Activated CD4-positive, alpha-beta T cell treated with anti-CD3 and anti-CD28 coated beads, Interleukin-2, amount 50 U/mL, for 48 hours (primary cell): ENCODE data around the gene NFASC.

Experiments
- DNase-seq, 2 experiments: peaks; one replicate each; pipeline ENCODE4 v3.0.0-alpha.2; 2020

The NFASC gene

DNA sequence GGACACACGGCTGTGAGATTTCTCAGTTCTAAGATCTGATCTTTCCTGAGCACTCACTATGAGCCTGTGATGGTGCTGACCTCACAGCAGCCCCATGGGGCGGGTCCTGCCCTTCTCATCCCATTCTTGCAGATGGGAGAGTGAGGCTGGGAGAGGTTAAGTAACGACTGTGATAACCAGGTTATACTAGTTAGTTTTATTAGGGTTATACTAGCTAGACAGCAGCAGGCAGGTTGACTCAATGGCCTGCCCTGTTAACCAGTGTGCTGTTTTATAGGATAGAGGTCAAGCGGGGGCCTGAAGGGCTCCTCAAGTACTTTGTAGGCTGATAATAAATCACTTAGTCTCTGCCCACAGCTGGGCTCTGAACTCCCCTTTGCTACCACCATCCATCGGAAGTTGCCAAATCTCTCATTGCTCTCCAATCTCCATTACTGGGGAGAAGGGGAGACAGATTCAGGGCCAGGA, 177.1 kb downstream of the NFASC start:
- DNase-seq: no peak

DNA sequence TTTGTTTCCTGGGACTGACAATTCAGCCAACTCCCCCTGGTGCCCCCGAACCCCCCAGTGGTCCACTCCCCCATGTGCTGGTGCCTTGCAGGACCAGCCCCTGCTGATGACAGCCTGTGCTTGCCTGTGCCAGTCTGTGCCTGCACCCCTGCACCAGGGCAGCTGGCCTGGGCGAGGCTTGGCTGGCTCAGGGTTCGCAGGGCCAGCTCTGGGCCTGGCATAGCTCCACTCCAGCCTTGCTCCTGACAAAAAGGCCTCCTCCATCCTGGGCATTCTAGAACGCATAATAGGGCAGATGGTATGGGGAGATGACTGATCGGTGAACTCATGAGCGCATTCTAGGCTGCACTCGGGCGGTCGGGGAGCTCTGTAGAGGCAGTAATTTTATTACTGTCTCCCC, 177.7 kb downstream of the NFASC start:
- DNase-seq: no peak

DNA sequence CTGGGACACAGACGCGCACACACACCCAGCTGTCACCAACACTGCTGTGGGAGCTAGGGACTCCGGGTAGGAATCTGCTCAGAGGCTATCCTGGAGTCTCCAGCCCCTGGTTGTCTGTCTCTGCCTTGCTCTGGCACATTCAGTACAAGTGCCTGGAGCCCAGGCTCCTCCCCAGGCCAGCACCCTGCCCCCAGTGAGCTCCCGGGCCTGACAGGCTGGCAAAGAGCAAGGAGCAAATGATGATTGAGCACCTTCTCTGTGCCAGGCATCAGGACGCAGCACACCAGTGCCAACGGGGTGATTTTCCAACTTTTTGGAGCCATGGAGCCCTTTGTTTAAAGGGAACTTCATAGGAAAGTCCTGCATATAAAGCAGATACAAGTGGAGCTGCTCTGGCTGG, 178.8 kb downstream of the NFASC start:
- no peak for DNase-seq

DNA sequence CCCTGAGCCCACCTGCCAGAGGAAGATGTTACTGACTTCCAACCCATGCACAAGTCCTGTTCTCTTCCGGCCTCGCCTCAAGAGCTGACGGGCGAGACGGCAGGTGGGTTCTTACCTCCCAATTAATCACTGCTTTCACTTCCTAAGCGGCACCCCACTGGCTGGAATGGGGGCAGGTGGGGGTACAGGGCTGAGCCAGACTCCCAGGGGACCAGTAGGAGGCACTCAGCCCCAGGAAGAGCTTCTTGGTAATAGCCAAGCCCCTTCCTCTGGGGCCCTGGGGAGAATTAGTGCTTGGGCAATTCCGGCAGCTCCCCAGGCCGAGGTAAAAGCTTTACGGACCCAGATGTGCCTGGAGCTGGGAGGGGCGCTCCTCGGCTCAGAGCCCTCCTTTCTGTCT, 182.0 kb downstream of the NFASC start:
- DNase-seq: no peak

DNA sequence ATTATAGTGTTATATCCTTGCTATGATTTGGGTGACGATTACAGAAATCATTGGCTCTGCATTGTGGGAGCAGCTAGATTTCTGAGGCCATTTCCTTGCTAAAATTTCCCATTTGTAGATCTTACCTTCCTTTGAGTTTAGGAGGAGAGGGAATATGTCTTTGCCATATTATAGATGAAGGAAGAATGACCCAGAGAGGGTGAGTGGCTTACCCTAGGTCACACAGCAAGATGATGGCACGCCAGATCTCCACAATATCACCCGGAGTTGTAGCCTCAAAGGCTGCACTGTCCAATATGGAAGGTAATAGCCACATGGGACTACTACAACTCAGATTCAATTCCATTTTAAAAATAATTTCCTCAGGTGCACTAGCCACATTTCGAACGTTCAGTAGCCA, 182.6 kb downstream of the NFASC start:
- DNase-seq: no peak

DNA sequence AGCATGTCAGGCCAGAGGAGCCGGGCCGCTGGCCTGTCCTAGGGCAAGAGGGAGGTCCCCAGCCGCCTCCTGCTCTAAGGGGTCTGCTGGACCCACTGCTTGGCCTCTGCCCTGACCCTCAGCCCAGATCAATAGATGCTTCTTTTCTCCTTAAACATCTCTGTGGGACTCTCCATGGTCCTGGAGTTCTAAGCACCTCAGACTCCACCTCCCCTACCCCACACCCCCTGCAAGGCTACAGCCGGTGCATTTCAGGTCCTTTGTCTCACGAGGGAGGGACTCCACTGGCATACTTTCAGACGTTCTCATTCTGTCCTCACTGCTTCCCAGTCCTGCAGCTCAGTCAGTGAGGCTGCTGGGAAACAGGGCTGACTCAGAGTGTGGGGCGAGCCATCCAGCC, 183.4 kb downstream of the NFASC start:
- no peak for DNase-seq

DNA sequence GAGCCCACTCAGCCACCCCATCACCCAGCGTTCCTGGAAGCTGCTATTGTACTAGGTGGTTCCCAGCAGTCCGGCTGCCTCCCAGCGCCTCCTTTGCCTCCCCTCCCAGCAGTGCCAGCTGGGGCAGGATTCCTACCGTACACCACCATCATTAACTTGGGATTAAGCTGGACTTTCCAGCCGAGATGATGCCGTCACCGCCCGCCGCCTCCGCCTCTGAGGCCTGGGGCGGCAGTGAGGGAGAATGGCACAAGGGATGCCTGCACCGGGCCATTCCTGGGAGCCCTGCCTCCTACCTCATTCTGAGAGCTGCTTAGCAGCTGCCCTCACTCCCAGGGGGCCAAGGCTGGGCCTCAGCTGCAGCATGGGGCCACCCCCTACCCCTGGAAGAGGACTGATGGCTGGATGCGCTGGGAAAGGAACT, 185.5 kb downstream of the NFASC start:
- DNase-seq: no peak

DNA sequence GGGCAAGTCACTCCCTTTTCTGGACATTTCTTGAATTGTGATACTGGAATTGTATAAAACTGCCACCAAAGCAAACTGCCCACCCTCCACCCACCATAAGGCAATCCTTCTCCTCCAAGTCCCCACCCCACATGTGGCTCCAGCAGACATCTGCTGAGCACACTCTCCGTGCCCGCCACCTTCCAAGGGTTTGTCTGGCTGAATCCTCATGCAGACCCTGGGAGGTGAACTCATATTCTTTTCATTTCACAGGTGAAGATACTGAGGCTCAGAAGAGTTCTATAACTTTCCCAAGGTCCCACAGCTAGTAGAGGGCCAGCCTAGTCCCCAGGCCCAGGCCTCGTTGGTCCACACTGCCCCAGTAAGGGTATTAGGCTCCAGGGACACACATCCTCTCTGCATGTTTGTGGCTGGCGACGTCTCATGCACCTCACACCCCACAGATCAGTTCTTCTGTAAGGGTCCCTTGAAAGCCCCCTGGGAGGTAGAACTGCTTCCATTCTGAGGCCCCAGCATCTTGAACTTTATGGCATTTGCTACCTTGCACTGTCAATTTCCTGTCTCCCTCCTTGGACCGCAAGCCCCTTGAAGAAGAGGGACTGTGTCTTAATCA, 186.4 kb downstream of the NFASC start:
- DNase-seq: no peak

DNA sequence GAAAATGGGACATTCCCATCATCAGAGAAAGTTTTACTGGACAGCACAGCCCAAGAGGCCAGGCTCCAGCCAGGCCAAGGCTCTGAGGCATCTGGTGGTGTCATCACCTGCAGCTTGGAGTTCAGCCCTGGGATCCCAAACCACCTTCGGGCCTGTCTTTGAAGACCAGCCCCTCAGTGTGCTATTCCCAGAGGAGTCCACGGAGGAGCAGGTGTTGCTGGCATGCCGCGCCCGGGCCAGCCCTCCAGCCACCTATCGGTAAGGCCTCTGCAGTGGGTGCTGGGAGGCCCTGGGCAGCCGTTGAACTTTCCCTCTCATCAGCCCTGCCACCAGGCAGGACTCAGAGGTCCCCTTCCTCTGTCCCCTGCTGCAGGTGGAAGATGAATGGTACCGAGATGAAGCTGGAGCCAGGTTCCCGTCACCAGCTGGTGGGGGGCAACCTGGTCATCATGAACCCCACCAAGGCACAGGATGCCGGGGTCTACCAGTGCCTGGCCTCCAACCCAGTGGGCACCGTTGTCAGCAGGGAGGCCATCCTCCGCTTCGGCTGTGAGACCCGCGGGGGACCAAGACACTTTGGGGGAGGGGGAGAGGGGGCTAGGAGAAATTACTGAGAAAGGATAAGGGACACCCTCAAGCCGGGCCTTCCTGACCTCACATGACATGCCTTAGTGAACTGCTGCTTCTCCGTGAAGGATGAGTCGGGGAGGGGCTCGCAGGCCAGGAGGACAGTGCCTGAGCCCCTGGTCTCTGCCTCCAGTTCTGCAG, 187.3 kb downstream of the NFASC start:
- no peak for DNase-seq

DNA sequence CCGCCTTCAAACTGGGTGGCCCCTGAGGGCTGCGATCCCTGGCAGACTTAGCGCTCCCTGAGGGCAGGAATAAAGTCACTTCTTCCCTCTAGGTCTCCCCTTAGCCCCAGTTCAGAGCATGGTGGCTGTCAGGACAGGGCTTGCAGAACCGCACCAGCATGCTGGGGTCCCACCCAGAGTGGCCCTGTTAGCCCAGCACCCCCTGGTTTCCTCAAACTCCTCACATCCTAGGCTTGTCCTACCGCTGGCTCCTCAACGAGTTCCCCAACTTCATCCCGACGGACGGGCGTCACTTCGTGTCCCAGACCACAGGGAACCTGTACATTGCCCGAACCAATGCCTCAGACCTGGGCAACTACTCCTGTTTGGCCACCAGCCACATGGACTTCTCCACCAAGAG, 188.2 kb downstream of the NFASC start:
- no peak for DNase-seq

DNA sequence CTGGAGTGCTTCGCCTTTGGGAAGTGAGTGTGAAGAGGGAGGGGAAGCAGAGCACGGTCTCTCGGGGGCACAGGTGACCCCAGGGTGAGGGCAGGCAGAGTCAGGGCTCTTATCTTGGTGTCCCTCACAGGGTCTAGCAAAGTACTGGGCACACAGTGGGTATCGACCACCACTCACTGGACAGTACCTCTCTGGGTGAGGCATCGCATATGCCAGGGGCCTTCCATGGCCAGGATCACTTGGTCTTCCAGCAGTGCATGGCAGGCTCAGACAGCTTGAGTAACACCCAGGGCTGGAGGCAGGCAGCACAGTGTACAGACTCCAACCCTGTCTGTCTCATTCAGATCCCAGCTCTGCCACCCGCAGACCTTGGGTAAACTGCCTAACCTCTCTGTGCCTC, 189.0 kb downstream of the NFASC start:
- DNase-seq: no peak

DNA sequence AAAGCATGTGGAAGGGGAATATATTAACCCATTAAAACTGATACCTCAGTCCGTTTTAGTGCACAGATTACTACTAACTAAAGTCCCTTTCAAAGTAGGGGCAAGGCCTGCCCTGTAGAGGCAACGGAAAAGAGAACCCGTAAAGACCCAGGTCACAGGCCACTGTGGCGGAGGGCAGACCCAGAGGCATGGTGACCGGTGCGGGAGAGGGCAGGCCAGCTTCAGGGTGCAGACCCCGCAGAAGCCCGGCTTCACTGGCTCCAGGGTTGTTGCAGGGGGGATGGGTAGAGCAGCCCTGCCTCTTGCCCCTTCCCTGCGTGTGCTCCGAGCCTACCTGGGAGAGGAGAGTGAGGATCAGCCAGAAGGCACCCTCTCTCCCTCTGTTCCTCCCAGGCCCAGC, 190.1 kb downstream of the NFASC start:
- DNase-seq: no peak

DNA sequence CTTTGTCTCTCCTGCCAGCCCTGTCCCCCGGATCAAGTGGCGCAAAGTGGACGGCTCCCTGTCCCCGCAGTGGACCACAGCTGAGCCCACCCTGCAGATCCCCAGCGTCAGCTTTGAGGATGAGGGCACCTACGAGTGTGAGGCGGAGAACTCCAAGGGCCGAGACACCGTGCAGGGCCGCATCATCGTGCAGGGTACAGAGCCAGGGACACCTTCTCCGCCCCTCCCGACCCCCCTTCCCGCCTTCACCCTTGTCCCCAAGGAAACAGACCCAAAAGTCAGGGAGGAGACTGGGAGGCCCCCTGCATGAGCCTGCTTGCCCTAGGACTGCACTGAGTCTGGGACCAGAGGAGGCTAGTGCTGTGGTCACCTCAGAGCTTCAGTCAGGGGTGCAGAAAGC, 190.6 kb downstream of the NFASC start:
- DNase-seq: no peak

DNA sequence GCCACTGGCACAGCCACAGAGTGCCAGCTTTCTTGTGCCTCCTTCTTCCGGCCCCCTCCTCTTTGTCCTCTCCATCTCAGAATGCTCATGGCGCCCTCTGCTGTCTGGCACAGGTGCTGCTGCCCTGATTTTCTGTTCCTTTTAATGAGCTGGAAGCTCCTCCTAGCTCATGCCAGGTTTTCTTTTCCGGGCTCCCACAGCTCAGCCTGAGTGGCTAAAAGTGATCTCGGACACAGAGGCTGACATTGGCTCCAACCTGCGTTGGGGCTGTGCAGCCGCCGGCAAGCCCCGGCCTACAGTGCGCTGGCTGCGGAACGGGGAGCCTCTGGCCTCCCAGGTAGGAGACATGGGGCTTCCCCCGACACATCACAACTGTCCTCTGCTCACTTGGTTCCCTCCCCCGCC, 191.0 kb downstream of the NFASC start:
- DNase-seq: peak; percentile 81 to 86

DNA sequence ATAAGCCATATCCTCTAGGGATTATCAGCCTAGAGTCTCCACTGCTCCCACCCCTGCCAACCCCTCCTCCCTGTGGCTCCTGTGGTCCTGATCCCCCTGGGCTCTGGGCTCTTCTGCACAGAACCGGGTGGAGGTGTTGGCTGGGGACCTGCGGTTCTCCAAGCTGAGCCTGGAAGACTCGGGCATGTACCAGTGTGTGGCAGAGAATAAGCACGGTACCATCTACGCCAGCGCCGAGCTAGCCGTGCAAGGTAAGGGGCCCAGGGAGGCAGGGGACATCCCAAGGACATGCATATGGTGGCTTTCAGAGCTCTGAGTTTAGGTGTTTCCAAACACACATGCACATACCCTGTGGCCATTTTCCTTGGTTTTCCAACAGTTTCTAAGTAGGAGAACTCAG, 191.7 kb downstream of the NFASC start:
- DNase-seq: no peak

DNA sequence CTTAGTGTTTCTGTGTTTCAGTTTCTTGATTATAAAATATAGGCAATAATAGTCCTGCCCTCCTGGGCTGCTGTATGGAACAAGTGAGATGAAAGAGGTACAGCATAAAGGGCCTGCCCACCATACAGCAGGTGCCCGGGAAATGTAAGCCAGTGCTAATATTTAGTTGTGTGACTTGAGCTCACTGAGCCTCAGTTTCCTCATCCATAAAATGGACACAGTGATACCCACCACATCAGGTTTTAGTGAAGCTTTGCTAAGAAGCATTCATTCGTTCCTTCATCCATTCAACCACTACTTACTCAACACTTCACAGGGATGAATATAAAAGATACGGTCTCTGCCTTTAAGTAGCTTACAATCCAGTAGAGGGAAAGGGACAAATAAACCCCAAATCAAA, 192.2 kb downstream of the NFASC start:
- no peak for DNase-seq

DNA sequence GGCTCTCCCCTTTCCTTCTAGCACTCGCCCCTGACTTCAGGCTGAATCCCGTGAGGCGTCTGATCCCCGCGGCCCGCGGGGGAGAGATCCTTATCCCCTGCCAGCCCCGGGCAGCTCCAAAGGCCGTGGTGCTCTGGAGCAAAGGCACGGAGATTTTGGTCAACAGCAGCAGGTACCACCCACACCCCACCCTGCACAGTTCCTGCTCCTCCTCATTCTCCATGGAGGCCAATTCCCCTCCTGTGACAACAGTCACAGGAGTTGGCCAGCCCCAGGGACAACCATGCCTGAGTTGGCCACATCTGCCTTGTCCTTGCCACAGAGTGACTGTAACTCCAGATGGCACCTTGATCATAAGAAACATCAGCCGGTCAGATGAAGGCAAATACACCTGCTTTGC, 193.6 kb downstream of the NFASC start:
- no peak for DNase-seq

DNA sequence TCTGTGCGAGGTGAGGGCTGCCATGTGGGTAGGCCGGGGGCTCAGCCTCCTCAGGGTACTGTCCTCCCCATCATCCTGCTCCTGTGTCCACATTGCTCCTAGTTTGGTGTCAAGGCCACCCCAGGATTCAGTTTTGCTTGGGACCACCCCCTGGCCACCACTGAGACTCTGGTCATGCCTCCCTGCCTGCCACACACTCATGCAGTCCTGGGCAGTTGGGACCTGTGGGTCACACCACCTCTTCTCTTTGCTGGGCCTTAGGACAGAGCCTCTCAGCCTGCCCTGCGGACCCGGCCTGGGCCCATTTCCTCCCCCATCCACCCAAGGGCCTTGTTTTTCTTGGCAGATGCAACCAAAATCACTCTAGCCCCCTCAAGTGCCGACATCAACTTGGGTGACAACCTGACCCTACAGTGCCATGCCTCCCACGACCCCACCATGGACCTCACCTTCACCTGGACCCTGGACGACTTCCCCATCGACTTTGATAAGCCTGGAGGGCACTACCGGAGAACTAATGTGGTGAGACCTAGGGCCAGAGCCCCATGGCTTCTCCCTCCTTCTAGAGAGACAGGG, 194.2 kb downstream of the NFASC start:
- DNase-seq: no peak

DNA sequence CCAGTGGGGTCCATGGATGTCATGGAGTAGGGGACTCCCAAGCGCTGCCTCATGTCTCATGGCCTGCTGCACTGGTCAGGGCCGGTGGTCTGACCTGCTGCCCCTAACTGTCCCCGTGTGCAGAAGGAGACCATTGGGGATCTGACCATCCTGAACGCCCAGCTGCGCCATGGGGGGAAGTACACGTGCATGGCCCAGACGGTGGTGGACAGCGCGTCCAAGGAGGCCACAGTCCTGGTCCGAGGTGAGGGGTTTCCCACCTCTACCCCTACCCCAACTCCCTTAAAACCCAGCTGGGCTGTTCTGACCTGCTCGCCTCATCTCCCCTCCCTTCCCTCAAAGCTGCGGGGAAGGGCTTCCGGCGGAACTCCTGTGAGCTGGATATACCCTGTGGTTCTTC, 195.0 kb downstream of the NFASC start:
- DNase-seq: no peak

DNA sequence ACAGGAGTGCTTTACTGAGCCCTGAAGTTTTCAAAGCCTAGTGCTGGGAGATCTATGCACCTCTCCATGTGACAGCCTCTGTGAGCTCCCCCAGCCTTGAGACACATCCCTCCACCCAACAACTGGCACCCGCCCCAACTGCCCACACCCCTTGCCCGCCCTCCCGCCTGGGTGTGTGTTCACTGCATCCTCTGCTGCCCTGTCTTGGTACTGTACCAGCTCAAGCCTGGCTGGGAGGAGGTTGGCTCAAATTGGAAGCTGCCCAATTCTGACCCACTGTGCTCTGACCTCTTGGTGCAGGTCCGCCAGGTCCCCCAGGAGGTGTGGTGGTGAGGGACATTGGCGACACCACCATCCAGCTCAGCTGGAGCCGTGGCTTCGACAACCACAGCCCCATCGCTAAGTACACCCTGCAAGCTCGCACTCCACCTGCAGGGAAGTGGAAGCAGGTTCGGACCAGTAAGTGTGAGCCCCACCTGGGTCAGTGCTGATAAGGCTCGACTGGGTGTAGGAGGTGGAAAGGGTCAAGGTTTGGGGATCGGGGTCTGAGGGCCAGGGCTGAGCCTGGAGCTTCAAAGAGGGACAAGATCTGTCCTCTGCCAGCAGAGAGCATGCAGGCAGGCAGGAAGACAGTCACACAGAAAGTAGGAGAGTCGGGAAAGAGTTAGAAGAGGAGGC, 195.6 kb downstream of the NFASC start:
- no peak for DNase-seq

DNA sequence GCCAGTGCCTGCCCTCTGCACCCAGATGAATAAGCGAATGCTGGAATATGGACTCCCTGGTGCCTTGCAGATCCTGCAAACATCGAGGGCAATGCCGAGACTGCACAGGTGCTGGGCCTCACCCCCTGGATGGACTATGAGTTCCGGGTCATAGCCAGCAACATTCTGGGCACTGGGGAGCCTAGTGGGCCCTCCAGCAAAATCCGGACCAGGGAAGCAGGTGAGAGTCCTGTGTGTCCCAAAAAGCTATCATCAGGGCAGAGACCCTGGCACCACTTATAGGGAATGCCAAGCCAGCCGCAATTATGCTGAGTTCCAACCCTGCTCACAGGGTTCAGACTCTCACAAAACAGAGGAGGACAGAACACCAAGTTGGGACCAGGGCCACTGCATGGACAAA, 196.4 kb downstream of the NFASC start:
- DNase-seq: no peak

DNA sequence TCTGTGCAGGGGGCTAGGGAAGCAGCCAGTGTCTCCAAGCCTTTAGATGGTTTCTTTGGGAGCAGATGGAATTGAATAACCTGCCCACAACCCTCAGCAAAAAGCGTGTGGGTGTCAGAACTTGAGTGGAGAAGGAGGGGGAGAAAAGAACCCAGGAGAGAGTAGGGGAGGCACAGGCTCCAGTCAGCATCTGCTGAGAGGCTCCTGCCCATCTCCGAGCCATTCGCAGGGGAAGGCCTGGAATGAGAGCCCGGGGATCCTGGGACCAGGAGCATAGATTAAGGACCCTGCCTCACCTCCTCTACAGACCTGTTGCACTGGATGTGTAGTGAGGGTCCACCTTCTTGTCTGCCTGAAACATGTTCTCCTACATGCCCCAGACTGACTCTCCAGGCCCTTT, 197.3 kb downstream of the NFASC start:
- DNase-seq: no peak

DNA sequence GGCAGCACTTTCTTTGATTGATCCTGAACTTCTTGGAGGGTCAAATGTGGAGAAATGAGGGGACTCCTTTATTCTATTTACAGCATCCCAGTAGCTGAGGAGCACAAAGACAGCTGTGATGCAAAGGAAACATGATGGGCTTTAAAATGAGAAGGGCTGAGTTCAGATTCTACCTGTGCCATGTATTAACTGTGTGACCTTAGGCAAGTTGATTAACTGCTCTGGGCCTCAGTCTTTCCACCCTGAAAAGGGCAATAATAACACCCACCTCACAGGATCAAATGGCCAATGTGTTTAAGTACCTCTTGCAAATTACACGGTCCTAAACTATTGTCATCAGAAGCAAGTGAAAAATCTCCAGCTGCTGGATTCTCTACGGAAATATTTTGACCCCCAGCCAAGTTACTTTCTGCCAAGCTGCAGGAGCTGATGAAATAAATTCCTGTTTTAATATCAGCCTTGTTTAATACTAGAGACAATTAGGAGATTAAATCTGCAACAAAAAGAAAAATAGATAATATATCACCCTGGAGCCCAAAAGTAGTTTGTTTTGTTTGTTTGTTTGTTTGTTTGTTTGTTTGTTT, 197.9 kb downstream of the NFASC start:
- DNase-seq: no peak
